Dermis blood vessel endothelial cell (primary cell): ENCODE measurements around the gene RC3H2. TPM values are rescaled to one million over a fixed set of nuclear protein-coding genes. Genes with fewer than 3 reads are reported as not detected.

ENCODE experiments used
- DNase-seq: peaks from one replicate; pipeline ENCODE4 v3.0.0; 2010
- total RNA-seq: library from RNA; depleted of rRNA; stranded (reverse); fragments of >200 nt; gene quantifications from 2 replicates; pipeline ENCODE4 v1.2.3, GENCODE V29; 2014

Gene RC3H2
- total RNA-seq, 1 donor from 2014 or later, result 88.0 TPM

DNA sequence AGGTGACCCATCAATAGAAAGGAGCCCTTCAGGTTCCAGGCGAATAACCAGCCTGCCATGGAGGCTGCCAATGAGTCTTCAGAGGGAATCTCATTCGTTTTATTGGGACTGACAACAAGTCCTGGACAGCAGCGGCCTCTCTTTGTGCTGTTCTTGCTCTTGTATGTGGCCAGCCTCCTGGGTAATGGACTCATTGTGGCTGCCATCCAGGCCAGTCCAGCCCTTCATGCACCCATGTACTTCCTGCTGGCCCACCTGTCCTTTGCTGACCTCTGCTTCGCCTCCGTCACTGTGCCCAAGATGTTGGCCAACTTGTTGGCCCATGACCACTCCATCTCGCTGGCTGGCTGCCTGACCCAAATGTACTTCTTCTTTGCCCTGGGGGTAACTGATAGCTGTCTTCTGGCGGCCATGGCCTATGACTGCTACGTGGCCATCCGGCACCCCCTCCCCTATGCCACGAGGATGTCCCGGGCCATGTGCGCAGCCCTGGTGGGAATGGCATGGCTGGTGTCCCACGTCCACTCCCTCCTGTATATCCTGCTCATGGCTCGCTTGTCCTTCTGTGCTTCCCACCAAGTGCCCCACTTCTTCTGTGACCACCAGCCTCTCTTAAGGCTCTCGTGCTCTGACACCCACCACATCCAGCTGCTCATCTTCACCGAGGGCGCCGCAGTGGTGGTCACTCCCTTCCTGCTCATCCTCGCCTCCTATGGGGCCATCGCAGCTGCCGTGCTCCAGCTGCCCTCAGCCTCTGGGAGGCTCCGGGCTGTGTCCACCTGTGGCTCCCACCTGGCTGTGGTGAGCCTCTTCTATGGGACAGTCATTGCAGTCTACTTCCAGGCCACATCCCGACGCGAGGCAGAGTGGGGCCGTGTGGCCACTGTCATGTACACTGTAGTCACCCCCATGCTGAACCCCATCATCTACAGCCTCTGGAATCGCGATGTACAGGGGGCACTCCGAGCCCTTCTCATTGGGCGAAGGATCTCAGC lies 104.8 kb downstream of the RC3H2 start, which contains the start of gene OR1K1:
OR1K1 (plus strand) TSS at position 58 of the 995 bp plus-strand sequence; CDS start at position 58, 0 bp downstream.
- no peak for DNase-seq

DNA sequence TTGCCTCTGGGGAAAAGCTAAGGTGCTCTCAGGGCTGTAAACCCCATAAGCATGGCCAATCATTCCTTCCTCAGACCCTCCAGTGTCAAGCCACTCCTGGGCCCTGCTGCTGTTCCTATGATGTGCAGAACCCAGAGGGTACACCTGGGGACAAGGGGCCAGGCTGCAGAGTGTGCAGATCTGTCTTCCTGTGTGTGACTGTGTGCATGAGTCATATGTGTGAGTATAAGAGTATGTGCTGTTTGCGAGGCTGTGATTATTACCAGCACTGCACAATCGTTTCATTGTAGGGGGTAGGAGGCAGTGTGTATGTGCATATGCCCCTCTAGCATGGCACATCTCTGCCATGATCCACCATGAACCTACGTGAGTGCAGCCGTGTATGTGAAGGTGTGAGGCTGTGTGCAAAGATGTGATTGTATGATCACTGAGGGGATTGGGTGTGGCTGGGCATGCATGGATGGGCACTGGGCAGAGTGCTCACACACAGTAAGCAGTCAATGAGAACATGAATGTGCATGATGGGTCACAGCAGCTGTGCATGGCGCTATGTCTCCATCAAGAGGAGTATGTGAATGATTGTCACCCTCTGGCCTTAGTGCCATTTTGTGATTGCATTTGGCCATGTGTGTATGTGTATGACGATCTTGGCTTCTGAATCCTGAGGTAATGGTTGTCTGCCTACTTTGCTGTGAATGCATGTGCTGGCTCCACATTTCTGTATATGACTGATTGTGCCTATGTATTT lies 107.7 kb downstream of the RC3H2 start:
- no peak for DNase-seq

Other genes with a start within 250 kb of the RC3H2 start
- 0.17 TPM in 1 of 2 replicates, not detected in the other for gene OR1B1, start 247.7 kb downstream of the RC3H2 start, total RNA-seq
- gene OR1L1, start 243.6 kb downstream of the RC3H2 start, total RNA-seq, result not detected in 2 replicates
- not detected in 2 replicates for gene OR1L3, start 230.2 kb downstream of the RC3H2 start, total RNA-seq
- not detected in 2 replicates for gene OR1L4, start 181.4 kb downstream of the RC3H2 start, total RNA-seq
- gene OR1L6, start 163.1 kb downstream of the RC3H2 start, total RNA-seq, result not detected in 2 replicates
- not detected in 2 replicates for gene OR5C1, start 116.4 kb downstream of the RC3H2 start, total RNA-seq
- gene OR1K1, start 105.2 kb downstream of the RC3H2 start, total RNA-seq, result not detected in 2 replicates
- 87.4 and 118 TPM in 2 replicates for gene PDCL, start 76.8 kb downstream of the RC3H2 start, total RNA-seq
- 14.5 and 14.6 TPM in 2 replicates for gene ZBTB6, start 8.0 kb upstream of the RC3H2 start, total RNA-seq
- 4.4 and 5.7 TPM in 2 replicates for gene ZBTB26, start 26.2 kb upstream of the RC3H2 start, total RNA-seq
- gene RABGAP1, start 35.7 kb upstream of the RC3H2 start, total RNA-seq, result 55.8 and 62.4 TPM in 2 replicates
- 0.33 and 0.68 TPM in 2 replicates for gene GPR21, start 128.3 kb upstream of the RC3H2 start, total RNA-seq